Skin epidermis (tissue), 12 donors: ENCODE results near the gene WDR11.

Experiments
- H3K27ac ChIP-seq, 21 experiments: fragments of 200-600 bp; sonication (generic) in 11 of 21; one replicate each; pipeline ENCODE4 v1.5.0; 2020; ENCODE audit warnings: mild to moderate bottlenecking in 3 of 21, inconsistent platforms in 2 of 21, moderate library complexity in 2 of 21
- H3K4me3 ChIP-seq, 7 experiments: fragments of 200-600 bp; sonication (generic) in 2 of 7; one replicate each; pipeline ENCODE4 v1.5.0; 2020; ENCODE audit warnings: inconsistent platforms in 2 of 7, mild to moderate bottlenecking in 2 of 7, moderate library complexity in 1 of 7

WDR11 gene

DNA sequence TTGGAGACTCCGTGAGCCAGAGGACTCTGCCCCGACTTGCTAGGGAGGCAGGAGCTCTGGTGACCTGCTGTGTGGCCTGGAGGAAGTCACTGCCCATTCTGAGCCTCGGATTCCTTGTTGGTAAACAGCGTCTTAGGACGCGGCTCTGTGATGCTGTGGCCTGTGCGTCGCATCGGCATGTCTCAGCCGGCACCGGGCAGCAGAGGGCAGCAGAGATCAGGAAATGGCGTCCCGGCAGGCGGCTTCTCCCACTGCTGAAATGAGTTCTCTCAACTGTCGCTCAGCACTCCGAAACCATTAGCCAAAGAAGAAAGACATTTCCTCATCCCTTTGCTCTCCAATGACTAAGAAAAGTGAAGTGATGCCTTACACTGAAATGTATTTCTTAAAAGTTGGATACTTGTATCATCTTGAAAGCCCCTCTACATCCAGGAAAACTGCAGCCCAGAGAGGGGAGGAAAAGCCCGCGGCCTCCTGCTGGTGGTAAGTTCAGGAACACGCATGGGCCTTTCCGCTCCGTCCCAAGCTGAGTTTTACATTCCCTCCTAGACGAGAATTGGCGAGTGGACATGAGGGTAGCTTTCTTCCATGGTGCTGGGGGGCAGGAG is 91.7 kb downstream of the WDR11 start:
- H3K4me3 ChIP-seq, result no peak overlapping the region
- peak overlapping the region in 1 of 21 experiments; percentile 55 for H3K27ac ChIP-seq

DNA sequence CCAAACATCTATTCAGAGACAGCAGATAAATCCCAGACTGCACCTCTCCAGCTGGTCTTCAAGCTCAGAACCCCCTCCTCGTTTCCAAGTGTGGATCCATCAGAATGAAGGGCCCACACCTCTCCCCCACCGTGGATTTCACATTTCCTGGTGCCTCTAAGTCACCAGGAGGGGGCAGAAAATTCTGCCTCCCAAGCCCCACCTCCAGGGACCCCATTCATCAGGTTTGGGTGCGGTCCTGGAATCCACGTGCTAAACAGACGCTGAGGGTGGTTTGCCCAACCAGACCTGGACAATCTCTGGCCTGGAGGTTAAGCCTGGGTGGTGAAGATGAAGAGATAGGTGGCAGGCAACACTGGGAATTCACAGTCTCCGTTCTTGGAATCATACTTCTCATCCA is 92.4 kb downstream of the WDR11 start:
- no peak overlapping the region for H3K27ac ChIP-seq
- H3K4me3 ChIP-seq, result no peak overlapping the region

DNA sequence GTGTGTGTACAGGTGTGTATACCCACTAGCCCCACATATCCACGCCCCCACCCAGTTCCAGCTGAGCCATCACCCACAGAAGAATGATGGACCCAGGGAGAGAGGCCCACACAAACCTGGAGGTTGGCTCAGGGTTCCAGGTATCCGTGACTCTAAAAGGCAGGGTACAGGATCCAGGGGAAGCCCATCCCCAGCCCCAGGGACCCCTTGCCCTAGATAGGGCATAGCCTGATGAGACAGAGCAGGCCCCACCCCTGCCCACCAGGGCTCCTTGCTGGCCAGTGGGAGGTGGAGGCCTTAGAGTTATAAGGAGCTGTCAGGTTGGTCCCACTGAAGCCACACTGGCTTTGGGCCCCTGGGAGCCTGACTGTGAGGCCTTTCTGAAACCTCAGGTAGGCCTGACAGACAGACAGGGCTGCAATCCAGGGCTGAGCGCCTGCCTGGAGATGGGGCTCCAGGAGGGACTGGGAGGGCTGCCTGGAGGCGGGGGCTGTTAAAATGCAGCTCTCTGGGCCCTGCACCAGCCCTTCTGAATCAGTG is 93.5 kb downstream of the WDR11 start:
- Histone ChIP-seq H3K27ac (peak overlapping the region in 3 of 21 experiments; percentile 20 to 71 (median 61)), H3K4me3 (no peak overlapping the region)

DNA sequence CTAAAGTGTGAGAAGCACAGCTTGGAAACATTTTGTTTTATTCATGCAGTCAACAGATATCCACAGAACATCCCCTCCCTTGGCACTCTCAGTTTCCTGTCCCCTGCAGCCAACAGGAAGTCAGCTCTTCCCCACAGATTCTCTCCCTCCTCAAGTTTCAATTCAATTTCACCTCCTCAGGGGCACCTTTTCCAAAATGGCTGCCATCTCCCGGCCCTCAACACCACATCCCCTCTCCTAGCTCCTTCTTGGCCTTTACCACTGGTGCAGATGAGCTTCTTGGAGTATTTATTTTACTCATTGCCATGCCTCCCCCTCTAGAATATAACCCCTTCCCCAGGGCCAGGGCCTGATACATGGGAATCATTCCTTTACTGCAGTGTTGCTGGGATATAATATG is 94.0 kb downstream of the WDR11 start:
- H3K27ac ChIP-seq, result peak overlapping the region in 7 of 21 experiments; percentile 9 to 71 (median 46)
- no peak overlapping the region for H3K4me3 ChIP-seq

DNA sequence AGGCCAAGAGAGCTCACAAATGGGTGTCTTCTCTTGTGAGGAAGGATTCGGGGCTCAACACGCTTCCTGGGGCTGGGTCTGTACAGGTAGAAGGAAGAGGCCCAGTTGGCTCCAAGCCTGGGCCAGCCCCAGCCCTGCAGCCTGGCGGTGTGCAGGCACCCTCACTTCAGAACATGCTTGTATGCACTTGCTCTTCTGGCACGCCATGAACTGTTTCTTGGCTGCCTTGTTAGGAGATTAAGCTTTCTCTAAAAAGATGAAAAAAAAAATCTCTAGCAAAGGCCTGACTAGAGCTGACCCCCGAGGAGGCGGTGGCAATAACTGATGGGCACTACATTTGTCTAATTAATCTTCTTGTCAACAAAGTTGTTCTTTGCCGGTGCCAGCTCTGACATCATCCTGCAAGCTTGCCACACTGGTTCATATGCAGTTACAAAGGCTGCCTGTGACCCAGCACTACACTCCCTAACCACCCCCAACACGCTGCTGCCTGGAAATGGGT is 94.7 kb downstream of the WDR11 start:
- H3K4me3 ChIP-seq, result no peak overlapping the region

DNA sequence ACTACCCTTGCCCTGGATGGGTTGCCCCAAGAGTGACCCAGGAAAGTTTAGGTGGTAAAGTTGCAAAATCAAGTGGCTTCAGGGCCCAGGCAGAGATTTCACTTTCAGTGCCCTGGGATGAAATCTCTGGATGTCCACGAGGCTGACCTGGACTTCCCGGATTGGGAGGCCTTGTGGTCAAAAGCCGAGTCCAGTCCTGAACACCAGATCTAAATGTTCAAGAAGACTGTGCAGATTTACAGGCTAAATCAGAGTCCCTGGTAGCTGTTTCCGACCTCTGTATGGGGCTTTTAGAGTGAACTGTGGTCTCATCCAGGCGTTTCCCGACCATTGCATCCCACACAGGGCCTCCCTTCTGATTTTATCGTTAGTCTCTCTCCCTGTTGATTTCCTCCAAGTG is 95.3 kb downstream of the WDR11 start:
- Histone ChIP-seq H3K4me3 (no peak overlapping the region), H3K27ac (peak overlapping the region in 9 of 21 experiments; percentile 6 to 74 (median 29))

More for the DNA sequence above, 94.7 kb downstream of the WDR11 start:
- peak overlapping the region in 11 of 21 experiments; percentile 9 to 74 (median 28) for H3K27ac ChIP-seq

DNA sequence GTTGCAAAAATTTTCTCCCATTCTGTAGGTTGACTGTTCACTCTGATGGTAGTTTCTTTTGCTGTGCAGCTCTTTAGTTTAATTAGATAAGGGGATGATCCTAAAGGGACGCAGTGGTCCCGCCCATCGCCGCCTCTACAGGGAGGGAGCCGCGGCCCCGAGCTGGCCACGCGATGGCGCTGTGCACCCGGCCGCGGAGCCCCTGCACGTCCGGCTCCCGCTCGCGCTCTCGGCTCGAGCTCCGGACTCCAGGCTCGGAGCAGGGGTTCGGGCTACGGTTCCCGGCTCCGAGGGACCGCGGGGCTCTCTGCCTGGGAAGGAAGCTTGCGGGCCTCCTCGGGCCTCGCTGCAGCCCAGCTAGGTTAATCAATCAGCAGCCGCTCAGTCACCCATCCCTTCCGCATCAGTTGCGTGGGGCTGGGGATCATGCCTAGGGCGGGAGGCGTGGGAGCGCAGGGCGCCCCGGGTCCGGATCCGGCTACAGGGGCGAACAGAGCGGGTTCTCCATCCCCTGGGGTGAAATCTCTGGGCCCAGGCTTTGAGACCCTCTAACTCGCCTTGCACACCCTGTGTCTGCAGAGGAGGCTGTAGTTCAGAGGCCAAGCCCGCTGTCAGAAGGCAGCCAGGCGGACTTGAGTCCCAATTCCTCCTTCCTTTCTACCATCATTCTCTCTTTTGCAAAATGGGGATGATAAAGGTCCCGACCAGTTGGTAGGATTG is 97.9 kb downstream of the WDR11 start:
- no peak overlapping the region for H3K27ac ChIP-seq

DNA sequence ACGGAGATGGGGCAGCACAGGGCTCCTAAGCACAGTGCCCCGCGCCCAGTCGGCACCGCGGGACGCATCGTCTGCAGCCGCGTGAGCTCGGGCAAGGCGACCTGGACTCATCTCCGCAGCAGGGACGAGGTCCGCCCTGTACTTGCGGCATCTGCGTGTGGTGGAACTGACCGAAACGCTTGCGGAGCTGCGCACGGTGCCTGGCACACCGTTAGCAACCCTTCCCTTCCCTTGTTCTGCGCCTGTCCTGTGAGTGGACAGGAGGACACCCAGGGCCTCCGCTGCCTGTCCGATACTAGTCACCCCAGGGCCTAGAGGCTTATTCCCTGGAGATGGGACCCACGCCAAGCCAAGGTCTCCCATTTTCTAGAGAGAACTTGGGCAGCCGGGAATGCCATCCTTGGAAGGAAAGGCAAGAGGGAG is 98.5 kb downstream of the WDR11 start:
- no peak overlapping the region for H3K27ac ChIP-seq
- peak overlapping the region in 2 of 7 experiments; percentile 11 to 33 for H3K4me3 ChIP-seq

More for the DNA sequence above, 97.9 kb downstream of the WDR11 start:
- H3K4me3 ChIP-seq, result peak overlapping the region in 5 of 7 experiments; percentile 18 to 33 (median 26)

DNA sequence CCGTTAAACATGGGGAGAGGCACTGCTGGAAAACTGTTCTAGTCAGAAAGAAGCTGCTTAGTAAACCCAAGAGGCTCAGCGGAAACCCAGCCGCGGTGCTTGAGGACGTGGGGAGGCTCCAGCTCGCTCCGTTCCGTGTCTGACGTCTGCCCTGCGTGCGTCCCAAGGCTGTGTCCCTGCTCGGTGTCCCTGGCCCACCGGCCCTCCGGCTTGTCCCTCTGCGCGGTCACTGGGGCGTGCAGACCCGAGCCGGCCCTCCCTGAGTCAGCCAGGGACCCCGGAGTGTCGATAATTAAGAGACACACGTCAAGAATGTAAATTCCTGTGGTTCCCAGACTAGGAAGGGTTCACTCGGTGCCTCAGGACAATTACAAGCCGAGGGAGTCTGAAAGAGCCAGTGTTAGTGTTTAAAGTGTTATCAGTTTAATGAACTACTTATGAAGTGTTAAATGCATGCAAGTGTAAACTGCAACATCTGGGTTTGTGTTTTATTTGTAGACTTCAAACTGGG is 98.9 kb downstream of the WDR11 start:
- Histone ChIP-seq H3K27ac (no peak overlapping the region), H3K4me3 (peak overlapping the region in 1 of 7 experiments; percentile 11)

DNA sequence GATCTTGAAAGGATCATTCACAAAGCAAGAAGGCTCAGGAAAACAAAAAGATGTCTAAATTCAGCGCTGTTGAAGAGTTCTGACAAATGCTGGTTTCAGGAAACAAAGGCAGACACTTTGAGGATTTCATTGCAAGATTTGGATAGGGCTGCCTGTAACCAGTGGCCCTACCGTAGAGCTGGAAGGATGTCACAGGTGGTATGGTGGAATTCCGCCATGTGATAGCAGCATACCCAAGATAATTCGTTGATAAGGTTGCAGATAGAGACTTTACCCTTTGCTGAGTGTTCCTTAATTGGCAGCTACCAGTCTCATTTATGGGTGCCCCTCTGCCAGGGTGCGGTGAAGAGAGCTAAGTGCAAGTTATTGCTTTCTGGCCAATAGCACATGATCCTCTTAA is 100.1 kb downstream of the WDR11 start:
- Histone ChIP-seq H3K27ac (no peak overlapping the region), H3K4me3 (no peak overlapping the region)

DNA sequence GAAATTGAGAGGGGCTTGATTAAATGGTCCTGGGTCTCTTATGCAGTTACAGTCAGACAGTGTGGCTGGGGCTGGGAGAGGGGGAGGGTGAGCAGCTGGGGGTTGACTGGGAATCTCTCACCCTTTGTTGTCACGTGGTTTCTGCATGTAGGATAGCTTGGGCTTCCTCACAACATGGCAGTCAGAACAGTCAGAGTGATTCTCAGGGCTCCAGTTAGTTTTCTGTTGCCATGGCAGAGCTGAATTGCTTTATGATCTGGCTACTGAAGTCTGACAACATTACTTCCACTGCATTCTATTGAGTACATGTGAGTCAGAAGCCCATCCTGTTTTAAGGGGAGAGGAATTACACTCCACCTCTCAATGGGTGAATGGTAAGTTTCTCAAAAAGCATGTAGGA is 102.7 kb downstream of the WDR11 start:
- Histone ChIP-seq H3K4me3 (no peak overlapping the region), H3K27ac (no peak overlapping the region)
